ENCODE results near the gene TRAPPC3. TPM values are rescaled to one million over a fixed set of nuclear protein-coding genes. Genes with fewer than 3 reads are reported as not detected.
A peak's percentile ranks its signal among the peaks of the same experiment; 100 is the strongest.

Gene TRAPPC3
- total RNA-seq, 1 experiment from 2014 or later, result 168 TPM

DNA sequence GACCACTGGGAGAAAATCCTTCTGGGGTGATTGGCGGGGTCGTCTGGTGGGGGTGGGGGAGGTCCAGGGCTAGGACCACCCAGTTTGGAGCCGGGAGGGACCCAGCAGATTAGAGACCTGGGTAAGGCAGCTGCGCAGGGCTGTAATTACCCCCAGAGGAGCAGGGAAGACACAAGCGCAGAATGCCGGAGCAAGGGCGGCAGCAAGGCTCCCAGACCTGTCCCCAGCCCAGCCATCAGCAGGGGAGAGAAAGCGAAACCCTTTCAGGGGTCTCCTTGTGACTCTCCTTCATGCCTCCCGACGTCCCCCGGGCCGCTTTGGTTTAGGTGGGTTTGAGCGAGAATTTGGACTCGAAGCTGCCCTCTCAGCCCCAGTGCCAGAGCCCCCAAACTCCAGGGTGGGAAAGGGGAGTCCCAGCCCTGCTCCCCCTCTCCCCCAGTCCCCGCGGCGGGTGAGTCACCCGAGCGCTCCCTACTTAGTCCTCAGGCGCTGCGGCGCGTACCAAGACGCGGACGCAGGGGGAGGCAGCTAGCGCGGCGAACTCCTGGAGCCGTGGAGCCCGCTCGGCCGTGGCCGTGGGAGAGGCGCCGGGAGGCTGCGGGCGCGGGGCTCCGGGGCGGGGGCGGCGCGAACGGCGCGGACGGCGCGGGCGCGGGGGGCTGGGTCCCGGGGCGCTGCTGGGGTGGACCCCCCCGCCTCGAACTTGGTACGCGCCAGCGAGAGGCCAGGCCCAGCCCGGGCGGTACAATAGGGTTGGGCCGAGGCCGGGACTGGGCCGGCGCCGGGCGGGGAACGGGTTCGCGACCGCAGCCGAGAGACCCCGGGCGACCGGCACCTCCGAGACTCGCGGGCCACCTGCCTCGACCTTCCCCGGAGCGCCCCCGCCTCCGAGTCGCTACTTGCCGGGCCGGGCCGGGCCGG is 6.4 kb upstream of the TRAPPC3 start, which contains the start of gene MAP7D1:
Gene MAP7D1, plus strand, starts transcription at position 753 of the 921 bp plus-strand sequence. CDS start 258 bp downstream, outside the sequence.
- in situ Hi-C loops (cut with HindIII; ENCODE audit: low sequenced_read_pairs), result no loop called here
- DNase-seq (ENCODE audit: low spot score), result peak; percentile 82

DNA sequence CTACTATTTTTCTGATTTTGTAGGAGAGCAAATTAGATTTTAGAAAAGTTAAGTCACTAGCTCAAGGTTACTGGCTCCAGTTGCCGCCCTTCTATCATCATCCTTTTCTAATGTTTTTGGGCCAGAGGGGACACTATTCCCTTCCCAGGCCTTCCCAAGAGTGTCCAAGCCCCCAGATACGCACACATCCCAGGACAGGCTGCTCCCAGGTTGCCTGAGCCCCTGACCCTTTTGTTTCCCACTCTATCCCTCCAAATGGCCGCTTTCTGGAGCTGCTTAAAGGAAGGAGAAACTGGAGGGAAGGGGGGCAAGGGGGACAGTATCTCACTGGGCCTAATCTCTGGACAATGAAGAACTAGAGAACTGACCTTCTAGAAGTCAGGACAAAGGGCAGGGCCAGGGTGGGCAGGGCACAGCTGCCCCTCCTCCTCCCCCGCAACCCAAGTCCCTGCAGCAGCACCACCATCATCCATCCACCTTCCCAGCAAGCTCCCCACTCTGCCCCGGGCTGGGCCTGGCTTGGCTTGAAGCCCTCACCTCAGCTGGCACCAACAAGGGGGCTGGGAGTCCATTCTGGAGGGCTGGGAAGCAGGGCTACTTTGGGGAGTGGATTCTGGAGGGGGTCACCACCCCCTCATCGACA is 5.6 kb upstream of the TRAPPC3 start:
- in situ Hi-C loops (cut with HindIII; ENCODE audit: low sequenced_read_pairs), result no loop called here
- peak; percentile 45 for DNase-seq (ENCODE audit: low spot score)

DNA sequence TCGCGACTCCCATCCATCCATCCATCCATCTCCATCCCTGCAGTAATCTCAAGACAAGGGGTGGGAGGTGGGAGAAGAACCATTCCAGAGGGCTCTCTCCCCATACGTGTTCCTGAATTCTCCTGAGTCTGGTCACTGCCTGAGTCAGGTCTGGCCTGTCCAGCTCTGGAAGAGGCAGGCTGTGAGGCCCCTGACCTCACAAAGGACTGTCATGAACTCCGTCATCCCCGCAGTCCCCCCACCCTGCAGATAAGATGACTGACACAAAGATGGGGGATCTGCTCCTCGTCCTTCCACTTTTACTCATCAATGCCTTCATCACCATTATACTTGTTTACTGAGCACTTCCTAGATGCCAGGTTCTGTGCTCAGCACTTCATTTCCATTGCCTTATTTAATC is 5.0 kb upstream of the TRAPPC3 start:
- no peak for DNase-seq (ENCODE audit: low spot score)
- in situ Hi-C loops (cut with HindIII; ENCODE audit: low sequenced_read_pairs), result no loop called here

DNA sequence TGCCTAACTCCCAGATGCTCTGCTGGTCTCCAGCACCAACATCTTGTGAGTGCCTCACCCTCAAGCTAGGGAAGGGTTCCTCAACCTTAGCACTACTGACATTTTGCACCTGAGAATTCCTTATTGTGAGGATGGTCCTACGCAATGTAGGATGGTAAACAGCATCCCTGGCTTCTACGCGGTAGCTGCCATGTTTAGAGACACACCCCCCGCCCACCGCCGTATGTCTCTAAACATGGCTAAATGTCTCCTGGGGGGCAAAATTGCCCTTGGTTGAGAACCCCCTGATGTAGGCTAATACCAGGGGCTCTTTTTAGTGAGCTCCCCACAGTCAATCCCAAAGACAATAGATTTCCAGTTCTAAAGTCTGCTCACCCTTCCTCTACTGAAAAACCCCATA is 4.2 kb upstream of the TRAPPC3 start:
- in situ Hi-C loops (cut with HindIII; ENCODE audit: low sequenced_read_pairs), result no loop called here
- DNase-seq (ENCODE audit: low spot score), result no peak

DNA sequence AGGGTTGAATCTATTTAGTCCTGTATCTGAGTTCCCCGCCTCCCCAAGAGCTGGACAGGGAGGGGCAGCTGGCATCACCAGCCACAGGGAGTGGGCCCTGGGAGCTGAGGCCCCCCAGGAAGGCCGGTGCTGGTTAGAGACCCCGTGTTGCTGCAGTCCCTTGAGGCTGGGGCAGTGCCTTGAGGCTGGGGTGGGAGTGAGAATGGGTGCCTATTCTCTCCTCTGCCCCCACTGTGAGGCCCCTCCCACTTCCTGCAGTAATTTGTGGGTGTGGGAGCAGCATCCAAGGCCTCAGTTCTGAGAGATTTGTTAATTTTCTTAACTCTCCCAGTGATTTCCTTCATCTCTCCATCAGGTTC is 2.5 kb upstream of the TRAPPC3 start:
- DNase-seq (ENCODE audit: low spot score), result no peak
- in situ Hi-C loops (cut with HindIII; ENCODE audit: low sequenced_read_pairs), result no loop called here

DNA sequence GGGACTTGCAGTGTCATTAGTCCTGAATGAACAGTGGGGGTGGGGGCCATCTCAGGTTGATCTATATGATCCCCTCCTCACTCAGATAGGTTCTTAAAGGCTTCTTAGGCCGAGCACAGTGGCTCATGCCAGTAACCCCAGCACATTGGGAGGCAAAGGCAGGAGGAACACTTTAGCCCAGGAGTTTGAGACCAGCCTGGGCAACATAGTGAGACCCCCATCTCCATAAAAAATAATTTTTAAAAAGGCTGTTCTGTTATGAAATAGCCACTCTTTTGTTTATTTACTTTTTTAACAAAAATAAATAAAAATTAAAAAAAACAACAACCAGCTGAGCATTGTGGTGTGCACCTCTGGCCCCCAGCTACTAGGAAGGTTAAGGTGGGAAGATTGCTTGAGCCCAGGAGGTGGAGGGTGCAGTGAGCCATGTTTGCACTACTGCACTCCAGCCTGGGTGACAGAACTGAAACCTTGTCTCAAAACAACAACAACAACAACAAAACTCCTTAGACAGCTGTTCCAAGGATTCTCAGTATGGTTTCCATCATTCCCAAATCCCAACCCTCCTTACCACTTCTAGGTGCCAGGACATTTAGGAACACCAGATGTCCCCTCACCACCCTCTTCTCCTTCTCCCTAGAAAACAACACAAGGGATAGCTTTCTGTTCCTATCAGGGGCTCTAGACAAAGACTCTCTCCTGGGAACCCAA is 2.0 kb upstream of the TRAPPC3 start:
- in situ Hi-C loops (cut with HindIII; ENCODE audit: low sequenced_read_pairs), result no loop called here
- DNase-seq (ENCODE audit: low spot score), result no peak

DNA sequence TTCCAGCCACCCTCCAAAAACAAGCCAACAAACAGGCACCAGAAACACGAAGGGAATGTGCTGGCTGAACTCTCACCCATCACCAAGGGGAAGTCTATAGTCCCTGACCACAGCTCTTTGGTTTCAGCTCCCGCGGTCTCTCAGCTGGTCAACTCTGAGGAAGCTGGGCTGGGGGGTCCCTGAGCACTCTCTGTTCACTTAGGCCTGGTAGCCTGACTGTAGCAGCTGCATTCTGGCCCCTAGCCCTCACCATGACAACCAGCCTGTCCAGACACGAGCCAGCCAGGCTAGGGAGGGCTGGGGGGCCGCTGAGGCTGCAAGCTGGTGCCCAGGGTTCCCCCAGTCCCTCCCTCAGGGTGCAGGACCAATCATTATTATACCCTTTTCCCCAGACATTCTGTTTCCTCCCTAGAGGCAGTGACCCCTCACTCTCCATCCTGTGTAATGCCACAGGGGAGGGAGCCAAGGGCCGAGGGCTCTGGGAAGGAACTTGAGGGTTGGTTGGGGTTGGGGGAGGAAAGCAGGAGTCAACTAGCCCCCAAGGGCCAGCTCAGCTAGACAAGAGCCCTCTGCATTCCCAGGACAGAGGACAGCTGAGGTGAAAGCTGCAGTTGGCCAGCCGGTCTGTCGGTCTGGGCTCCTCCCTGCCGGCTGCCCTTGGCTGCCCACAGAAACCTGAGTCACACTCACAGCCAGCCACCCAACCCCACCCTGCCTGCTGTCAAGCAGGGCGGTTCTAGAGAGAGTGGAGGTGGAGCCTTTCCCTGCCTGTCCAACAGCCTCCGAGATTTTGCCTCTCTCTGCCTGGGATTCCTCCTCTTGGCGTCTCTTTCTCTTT is 1.2 kb upstream of the TRAPPC3 start:
- peak; percentile 97 for DNase-seq (ENCODE audit: low spot score)
- in situ Hi-C loops (cut with HindIII; ENCODE audit: low sequenced_read_pairs), result no loop called here

DNA sequence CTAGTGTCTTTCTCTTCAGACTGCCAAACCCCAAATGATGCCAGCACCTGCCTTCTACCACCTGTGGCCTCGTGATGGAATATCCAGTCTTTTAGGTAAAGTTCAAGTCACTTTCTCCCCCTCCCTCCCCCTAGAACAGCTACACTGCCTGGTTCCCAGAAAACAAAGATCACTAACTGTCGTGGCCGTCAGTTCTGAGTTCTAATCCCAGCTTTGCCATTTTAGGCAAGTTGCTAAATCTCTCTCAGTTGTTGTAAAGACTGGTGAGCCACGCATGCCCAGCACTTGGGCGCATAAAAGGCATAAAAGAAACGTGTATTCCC is 648 bp upstream of the TRAPPC3 start:
- in situ Hi-C loops (cut with HindIII; ENCODE audit: low sequenced_read_pairs), result no loop called here
- DNase-seq (ENCODE audit: low spot score), result no peak

DNA sequence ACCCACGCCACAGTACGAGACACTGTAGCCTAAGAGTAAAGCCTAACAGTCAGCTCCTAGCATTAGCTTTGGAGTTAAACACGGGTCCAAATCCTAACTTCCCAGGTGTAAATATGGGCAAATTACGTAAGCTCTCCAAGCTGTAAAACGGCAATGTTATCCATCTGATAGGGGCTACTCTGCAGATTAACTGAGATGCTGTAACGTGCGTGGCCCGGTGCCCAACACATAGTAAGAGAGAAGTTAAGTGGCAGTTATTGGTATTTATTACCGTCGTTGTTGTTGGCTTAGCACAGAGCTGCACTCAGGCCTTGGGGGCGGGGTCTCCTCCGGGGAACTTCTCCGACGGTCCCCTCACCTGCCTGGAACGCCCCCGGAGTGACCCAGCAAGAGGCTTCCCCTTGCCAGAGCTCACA is 457 bp downstream of the TRAPPC3 start:
- in situ Hi-C loops (cut with HindIII; ENCODE audit: low sequenced_read_pairs), result no loop called here
- no peak for DNase-seq (ENCODE audit: low spot score)

DNA sequence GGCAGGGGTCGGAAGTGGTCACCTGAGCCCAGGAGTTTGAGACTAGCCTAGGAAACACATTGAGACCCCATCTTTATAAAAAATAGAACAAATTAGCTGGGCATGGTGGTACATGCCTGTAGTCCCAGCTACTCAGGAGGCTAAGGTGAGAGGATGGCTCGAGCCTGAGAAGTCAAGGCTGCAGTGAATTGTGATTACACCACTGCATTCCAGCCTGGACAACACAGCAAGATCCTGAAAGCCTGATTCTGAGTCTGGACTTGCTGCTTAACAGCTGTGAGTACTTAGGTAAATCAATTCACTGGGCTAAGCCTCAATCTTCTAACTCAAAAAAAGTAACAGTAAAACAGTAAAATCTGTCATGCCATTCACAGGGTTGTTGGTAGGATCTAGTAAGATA is 4.9 kb downstream of the TRAPPC3 start:
- in situ Hi-C loops (cut with HindIII; ENCODE audit: low sequenced_read_pairs), result no loop called here
- DNase-seq (ENCODE audit: low spot score), result no peak

DNA sequence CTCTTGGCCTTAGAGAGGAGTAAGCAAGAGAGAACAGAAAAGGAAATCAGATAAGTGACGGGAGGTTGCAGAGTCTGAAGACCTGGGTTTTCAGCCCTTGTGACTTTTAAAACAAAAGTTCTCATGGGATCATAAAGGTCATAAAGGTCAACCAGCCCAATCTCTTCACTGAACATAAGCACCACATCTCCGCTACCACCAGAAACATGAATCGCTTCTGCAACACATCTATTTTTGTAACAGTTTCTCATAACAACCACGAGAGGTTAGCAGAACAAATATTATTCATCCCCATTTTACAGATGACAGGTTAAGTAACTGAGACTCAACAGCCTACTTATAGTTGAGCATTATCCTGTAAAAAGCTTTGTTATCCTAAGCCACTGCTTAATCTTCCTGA is 5.9 kb downstream of the TRAPPC3 start:
- in situ Hi-C loops (cut with HindIII; ENCODE audit: low sequenced_read_pairs), result no loop called here
- no peak for DNase-seq (ENCODE audit: low spot score)

DNA sequence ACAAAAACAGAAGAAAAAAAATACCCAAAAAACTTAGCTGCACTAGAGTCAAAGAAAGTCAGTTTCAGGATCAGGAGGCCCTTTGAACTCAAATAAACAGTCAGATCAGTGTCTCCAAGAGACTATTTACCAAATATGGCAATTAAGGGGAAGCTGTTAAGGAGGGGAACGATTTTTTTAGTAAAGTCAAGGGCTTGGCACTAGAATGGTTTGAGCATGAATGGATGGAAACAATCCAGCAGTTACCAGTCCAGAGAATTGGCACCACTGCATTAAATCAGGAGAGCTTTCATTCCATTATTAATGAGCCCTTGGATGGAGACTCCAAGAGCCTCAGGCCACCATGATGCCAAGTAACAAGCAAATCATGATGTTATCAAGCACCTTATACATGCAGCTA is 7.2 kb downstream of the TRAPPC3 start:
- in situ Hi-C loops (cut with HindIII; ENCODE audit: low sequenced_read_pairs), result no loop called here
- no peak for DNase-seq (ENCODE audit: low spot score)

DNA sequence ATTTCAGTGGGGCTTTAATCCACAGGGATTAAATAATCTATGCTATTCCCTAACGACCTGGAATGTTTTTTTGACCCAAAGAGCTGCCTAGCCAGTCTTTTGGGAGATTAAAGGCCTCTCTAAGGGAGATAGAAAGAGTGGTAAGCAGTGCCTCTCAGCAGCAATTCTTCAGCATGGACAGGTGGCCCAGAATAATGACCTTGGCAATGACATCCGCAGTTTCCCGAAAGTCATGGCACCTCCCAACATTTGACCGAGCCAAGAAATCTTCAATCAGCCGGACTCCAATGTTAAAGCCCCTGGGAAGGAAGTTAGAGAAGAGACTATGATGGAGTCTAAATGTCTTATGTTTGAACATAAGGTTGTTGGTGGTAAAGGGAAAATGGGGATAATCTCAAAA is 9.8 kb downstream of the TRAPPC3 start:
- peak; percentile 54 for DNase-seq (ENCODE audit: low spot score)
- in situ Hi-C loops (cut with HindIII; ENCODE audit: low sequenced_read_pairs), result no loop called here

DNA sequence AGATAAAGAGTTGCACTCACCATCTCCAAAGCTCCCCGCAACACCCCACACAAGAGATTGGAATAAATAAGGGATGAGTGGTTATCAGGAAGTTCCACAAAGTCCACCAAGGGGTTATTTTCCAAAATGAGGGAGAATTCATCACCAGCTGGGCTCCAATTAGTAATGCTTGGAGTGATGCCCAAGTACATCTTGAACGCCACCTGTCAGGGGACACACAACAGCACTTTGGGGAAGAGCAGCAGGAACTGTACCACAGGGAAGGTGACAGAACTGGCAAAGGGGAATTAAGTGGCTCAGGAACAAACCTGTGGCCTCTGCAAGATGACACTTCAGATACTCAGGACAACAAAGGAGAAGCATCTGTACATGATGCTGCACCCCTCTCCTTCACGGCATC is 11.5 kb downstream of the TRAPPC3 start:
- in situ Hi-C loops (cut with HindIII; ENCODE audit: low sequenced_read_pairs), result no loop called here
- DNase-seq (ENCODE audit: low spot score), result peak; percentile 86

DNA sequence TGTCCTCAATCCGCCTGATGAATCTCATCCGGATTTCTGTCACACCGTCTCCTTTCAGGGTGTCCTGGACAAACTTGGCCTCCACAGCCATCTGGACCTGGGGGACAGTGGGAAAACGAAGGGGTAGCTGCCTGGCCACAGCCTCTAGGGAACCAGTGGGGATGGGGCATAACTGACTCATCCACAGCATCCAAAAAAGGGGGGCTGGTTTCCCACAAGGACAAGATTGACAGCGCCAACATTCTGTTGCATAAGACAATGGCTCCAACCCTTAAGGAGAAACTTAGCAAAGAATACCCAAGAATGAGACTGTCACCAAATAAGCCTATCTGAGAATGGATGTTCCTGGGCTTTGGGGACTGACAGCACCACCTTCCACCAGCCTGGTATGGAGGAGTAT is 12.1 kb downstream of the TRAPPC3 start:
- in situ Hi-C loops (cut with HindIII; ENCODE audit: low sequenced_read_pairs), result no loop called here

DNA sequence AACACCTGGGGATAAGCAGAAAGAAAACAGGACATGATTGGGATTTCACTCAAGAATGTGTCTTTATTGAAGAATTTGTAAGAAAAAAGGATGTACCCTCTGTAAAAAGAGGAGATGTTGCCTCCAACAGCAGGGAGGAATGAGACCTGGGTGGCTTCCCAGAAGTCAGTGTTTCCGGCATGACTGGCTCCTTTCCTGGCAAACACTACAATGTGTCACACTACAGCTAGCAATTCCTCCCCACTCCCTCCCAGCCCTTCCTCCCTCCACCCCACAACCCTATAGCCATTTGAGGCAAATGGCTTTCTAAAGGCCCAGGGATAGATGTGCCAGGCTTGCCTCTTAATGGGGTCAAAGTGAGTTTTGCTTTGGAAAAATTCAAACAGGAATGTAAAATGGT is 12.8 kb downstream of the TRAPPC3 start:
- peak; percentile 79 for DNase-seq (ENCODE audit: low spot score)
- in situ Hi-C loops (cut with HindIII; ENCODE audit: low sequenced_read_pairs), result no loop called here

More for the DNA sequence above, 12.1 kb downstream of the TRAPPC3 start:
- DNase-seq (ENCODE audit: low spot score), result no peak

DNA sequence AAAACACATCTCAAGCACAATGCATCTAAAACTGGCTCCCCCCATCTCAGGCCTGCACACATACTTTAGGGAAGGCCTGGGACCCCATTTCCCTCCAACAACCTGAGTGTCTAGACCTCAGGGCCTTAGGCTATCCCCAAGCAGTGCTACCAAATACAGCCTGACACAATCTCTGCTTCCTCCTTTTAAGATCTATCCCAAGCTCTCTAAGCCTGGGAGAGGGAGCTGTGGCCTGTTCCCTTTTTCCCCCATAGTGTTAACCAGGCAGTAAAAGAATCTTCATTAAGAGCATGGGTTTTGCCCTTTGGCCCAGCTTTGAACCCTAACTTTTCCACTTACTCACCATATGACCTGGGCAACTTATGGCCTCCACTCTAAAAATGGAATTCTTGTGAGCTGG is 13.5 kb downstream of the TRAPPC3 start:
- DNase-seq (ENCODE audit: low spot score), result no peak
- in situ Hi-C loops (cut with HindIII; ENCODE audit: low sequenced_read_pairs), result no loop called here

DNA sequence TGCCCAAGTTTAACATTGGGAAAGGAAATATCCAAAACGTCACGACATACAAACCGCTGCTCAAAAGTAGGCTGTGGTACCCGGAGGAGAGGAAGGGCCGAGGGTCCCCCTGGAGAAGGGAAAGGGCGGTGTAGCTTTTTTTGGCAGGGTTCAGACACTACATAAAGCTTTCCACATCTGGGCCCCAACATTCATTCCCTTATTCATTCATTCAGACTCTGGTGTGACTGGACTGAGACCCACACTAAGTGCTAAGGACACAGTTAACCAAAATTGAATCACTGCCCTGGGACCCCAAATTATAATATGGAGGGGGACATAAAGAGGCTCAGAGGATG is 14.0 kb downstream of the TRAPPC3 start:
- in situ Hi-C loops (cut with HindIII; ENCODE audit: low sequenced_read_pairs), result no loop called here
- DNase-seq (ENCODE audit: low spot score), result no peak

DNA sequence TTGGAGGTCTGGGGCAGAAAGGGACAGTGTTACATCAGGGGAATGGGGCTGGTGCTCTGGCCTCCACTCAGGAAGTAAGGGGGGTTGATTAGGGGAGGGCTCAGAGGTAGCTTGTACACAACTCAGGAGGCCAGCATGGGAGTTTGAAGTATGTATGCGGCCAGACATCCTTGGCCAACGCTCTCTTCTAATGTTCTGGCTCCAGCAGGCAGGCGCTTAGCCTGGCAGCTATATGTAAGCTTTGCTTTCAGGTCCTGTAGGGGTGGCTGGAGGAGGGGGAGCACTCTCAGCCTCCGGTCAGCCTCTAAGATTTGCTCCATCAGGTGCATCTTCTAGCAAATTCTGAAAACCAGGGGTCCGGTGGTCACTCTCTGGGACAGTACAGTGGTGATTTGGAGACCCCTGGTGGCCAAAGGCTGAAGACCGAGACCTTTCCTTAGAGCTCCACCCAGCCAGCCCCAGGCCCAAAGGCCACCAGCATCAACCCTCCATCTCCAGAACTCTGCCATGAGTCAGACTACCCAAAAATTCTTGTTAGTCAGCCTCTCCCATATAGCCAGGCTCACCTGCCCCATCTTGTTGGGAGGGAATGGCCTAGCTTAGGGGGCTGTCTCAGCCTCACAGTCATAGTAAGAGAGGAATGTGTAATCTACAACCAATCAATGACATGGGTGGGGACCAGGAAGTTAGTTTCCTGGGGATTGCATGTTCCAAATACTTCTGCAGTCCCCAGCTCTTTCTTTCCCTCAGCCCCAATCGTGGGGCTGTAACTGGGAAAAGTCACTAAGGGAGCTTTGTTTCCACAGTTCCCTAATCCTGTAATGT is 14.6 kb downstream of the TRAPPC3 start:
- in situ Hi-C loops (cut with HindIII; ENCODE audit: low sequenced_read_pairs), result no loop called here
- peak; percentile 47 for DNase-seq (ENCODE audit: low spot score)

Data from G401 (cell line).